NB4 (cell line): ENCODE results near the gene ATOX1.

Experiments used
- MYC ChIP-seq: IDR thresholded peaks from 2 replicates; pipeline ENCODE4 v1.6.1; 2011; ENCODE audit warnings: low read depth, low read length
- POLR2A ChIP-seq: IDR thresholded peaks from 2 replicates; pipeline ENCODE4 v1.6.1; 2011; ENCODE audit warnings: mild to moderate bottlenecking; ENCODE audit not compliant: insufficient read length; ENCODE audit errors: extremely low read depth
- TF ChIP-seq, protein P1 (sequence below): IDR thresholded peaks from one replicate; pipeline ENCODE4 v1.5.1; 2012; ENCODE audit warnings: low read depth, low read length
- TF ChIP-seq, protein P2 (sequence below): IDR thresholded peaks from 2 replicates; pipeline ENCODE4 v1.6.1; 2011; ENCODE audit warnings: low read depth, low read length

DNA sequence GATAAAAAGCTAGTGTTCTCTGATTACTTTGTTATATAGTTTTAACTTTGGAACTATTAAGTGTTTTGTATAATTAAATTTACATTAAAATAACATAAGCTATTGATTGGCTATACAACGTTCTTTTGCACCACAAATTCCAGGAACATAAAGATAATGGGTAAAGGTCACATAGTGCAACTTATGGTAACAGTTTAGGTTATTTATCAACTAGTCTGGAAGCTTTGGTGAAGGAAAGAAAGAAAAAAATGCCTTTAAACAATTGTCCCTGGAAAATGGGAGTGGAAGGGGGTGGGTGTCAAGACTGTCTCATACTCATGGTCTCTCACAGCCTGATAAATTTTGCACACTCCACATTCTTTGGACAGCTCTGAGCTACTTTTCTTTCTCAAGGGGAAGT lies 54.7 kb downstream of the ATOX1 start:
- TF ChIP-seq, protein P1, sequence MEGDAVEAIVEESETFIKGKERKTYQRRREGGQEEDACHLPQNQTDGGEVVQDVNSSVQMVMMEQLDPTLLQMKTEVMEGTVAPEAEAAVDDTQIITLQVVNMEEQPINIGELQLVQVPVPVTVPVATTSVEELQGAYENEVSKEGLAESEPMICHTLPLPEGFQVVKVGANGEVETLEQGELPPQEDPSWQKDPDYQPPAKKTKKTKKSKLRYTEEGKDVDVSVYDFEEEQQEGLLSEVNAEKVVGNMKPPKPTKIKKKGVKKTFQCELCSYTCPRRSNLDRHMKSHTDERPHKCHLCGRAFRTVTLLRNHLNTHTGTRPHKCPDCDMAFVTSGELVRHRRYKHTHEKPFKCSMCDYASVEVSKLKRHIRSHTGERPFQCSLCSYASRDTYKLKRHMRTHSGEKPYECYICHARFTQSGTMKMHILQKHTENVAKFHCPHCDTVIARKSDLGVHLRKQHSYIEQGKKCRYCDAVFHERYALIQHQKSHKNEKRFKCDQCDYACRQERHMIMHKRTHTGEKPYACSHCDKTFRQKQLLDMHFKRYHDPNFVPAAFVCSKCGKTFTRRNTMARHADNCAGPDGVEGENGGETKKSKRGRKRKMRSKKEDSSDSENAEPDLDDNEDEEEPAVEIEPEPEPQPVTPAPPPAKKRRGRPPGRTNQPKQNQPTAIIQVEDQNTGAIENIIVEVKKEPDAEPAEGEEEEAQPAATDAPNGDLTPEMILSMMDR = no peak
- TF ChIP-seq POLR2A (no peak), MYC (no peak)
- TF ChIP-seq, protein P2, sequence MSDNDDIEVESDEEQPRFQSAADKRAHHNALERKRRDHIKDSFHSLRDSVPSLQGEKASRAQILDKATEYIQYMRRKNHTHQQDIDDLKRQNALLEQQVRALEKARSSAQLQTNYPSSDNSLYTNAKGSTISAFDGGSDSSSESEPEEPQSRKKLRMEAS = no peak
